Measurements from ENCODE around the gene KDM8. TPM values are rescaled to one million over a fixed set of nuclear protein-coding genes. Genes with fewer than 3 reads are reported as not detected.
"Not testable (repeated sequence)": the region's sequence is repeated elsewhere in the genome, so short reads cannot be mapped to it uniquely, and the experiment has no call there.

The KDM8 gene
- total RNA-seq, 3 donors from 2014 or later (not counting 1 experiment from before 2014, with no cell fraction given) = 11.4 to 17.9 (median 17.8) TPM

DNA sequence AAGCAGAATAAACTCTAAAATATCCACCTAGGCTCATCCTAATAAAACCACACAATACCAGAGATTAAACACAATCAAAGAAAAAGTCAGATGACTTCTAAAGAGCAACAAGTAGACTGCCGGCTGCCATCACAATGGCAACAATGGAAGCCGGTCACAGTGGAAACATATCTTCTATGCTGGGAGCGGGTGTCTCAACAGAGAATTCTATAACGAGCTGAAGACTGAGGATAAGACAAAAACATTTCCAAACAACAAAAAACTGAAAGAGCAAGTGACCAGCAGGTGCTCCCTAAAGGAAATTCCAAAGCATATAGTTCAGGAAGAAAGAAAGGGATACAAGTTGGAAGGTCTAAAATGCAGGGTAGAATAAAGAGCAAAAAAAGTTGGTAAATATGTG, 56.4 kb downstream of the KDM8 start:
- Histone ChIP-seq H3K4me1 (ENCODE audit: control insufficient read depth, insufficient read depth, low read length) (peaks cover under 1% of the 10 kb centered on the region), H3K27ac (ENCODE audit: low read length) (no peak overlapping the region), H3K27me3 (ENCODE audit: control insufficient read depth, insufficient read depth, low read length) (no peaks in the 10 kb centered on the region), H3K36me3 (ENCODE audit: control insufficient read depth, insufficient read depth, low read length) (peaks cover 23% of the 10 kb centered on the region), H3K4me3 (ENCODE audit: low read length) (no peak overlapping the region), H3K9me3 (ENCODE audit: control insufficient read depth, insufficient read depth, low read length) (no peaks in the 10 kb centered on the region)
- DNase-seq (no peak), ATAC-seq (no peak)
- TF ChIP-seq, protein P1, sequence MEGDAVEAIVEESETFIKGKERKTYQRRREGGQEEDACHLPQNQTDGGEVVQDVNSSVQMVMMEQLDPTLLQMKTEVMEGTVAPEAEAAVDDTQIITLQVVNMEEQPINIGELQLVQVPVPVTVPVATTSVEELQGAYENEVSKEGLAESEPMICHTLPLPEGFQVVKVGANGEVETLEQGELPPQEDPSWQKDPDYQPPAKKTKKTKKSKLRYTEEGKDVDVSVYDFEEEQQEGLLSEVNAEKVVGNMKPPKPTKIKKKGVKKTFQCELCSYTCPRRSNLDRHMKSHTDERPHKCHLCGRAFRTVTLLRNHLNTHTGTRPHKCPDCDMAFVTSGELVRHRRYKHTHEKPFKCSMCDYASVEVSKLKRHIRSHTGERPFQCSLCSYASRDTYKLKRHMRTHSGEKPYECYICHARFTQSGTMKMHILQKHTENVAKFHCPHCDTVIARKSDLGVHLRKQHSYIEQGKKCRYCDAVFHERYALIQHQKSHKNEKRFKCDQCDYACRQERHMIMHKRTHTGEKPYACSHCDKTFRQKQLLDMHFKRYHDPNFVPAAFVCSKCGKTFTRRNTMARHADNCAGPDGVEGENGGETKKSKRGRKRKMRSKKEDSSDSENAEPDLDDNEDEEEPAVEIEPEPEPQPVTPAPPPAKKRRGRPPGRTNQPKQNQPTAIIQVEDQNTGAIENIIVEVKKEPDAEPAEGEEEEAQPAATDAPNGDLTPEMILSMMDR (IDR thresholded peaks at IDR 0.05) = no peak
- H3K36me3 Mint-ChIP-seq = peaks cover 15% of the 10 kb centered on the region
- WGBS (ENCODE audit: insufficient coverage) = 100% methylated on average over 4 of the region's 4 CpGs
- H3K27me3 Mint-ChIP-seq (ENCODE audit: low read depth in 2 of 2) = no peaks in the 10 kb centered on the region
- intact Hi-C loops (cut with micrococcal nuclease) = no loop called here
- no peaks in the 10 kb centered on the region for H3K9me3 Mint-ChIP-seq
- no peak overlapping the region for H3K27ac Mint-ChIP-seq
- peaks cover 12 to 32% of the 10 kb centered on the region in 2 donors for H3K4me1 Mint-ChIP-seq
- no peak overlapping the region for H3K4me3 Mint-ChIP-seq

- WGBS (ENCODE audit: insufficient coverage) = 88% methylated on average over 2 of the region's 2 CpGs
- ATAC-seq; H3K27me3 Mint-ChIP-seq (ENCODE audit: low read depth in 2 of 2); H3K36me3 Mint-ChIP-seq; H3K36me3 ChIP-seq (ENCODE audit: control insufficient read depth, insufficient read depth, low read length); H3K27ac ChIP-seq (ENCODE audit: low read length); DNase-seq; H3K9me3 Mint-ChIP-seq; H3K4me1 ChIP-seq (ENCODE audit: control insufficient read depth, insufficient read depth, low read length); H3K9me3 ChIP-seq (ENCODE audit: control insufficient read depth, insufficient read depth, low read length); intact Hi-C loops (cut with micrococcal nuclease); H3K4me3 ChIP-seq (ENCODE audit: low read length); H3K27me3 ChIP-seq (ENCODE audit: control insufficient read depth, insufficient read depth, low read length); H3K4me3 Mint-ChIP-seq; H3K27ac Mint-ChIP-seq: not testable (repeated sequence)
- peaks cover 20 to 31% of the 10 kb centered on the region in 2 donors for H3K4me1 Mint-ChIP-seq
These were observed 59.6 kb downstream of the KDM8 start for GRCh38 chr16:27262904-27263423.

GRCh38 chr16:27264151-27264550, 60.8 kb downstream of the KDM8 start:
- intact Hi-C loops (cut with micrococcal nuclease) = no loop called here
- no peak overlapping the region for H3K27ac ChIP-seq (ENCODE audit: low read length)
- H3K4me3 Mint-ChIP-seq = no peak overlapping the region
- H3K4me1 ChIP-seq (ENCODE audit: control insufficient read depth, insufficient read depth, low read length) = peaks cover 13% of the 10 kb centered on the region
- TF ChIP-seq, protein P1 (IDR thresholded peaks at IDR 0.05) = no peak
- 87% methylated on average over 5 of the region's 6 CpGs for WGBS (ENCODE audit: insufficient coverage)
- H3K27ac Mint-ChIP-seq = peak overlapping the region in 1 of 2 donors; percentile 55
- H3K27me3 ChIP-seq (ENCODE audit: control insufficient read depth, insufficient read depth, low read length) = no peaks in the 10 kb centered on the region
- peaks cover 27 to 38% of the 10 kb centered on the region in 2 donors for H3K4me1 Mint-ChIP-seq
- no peaks in the 10 kb centered on the region for H3K9me3 ChIP-seq (ENCODE audit: control insufficient read depth, insufficient read depth, low read length)
- no peak overlapping the region for H3K4me3 ChIP-seq (ENCODE audit: low read length)
- no peak for ATAC-seq
- H3K36me3 Mint-ChIP-seq = no peaks in the 10 kb centered on the region
- no peaks in the 10 kb centered on the region for H3K27me3 Mint-ChIP-seq (ENCODE audit: low read depth in 2 of 2)
- no peaks in the 10 kb centered on the region for H3K9me3 Mint-ChIP-seq
- no peak for DNase-seq
- no peaks in the 10 kb centered on the region for H3K36me3 ChIP-seq (ENCODE audit: control insufficient read depth, insufficient read depth, low read length)

DNA sequence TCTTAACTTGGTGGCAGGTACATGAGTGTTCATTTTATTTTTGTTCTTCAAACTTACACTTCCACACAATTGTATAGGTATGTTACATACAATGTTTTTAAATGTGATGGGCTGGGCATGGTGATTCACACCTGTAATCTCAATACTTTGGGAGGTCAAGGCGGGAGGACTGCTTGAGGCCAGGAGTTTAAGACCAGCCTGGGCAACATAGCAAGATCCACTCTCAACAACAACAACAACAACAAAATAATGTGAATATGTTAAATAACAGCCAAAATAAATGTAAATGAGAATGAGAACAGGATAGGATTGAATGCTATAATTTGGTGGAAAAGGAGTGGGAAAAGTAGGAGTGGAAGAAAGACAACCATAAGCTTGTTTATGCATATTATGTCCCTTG, 62.7 kb downstream of the KDM8 start:
- Mint-ChIP-seq H3K4me3 (peak overlapping the region; percentile 1), H3K9me3 (no peaks in the 10 kb centered on the region), H3K4me1 (peaks cover 28 to 37% of the 10 kb centered on the region in 2 donors), H3K36me3 (no peaks in the 10 kb centered on the region), H3K27me3 (ENCODE audit: low read depth in 2 of 2) (no peaks in the 10 kb centered on the region), H3K27ac (peak overlapping the region; percentile 3 to 11)
- H3K27ac ChIP-seq (ENCODE audit: low read length) = no peak overlapping the region
- no CpG with 5 or more reads among the region's 1 CpG for WGBS (ENCODE audit: insufficient coverage)
- intact Hi-C loops (cut with micrococcal nuclease) = no loop called here
- no peaks in the 10 kb centered on the region for H3K27me3 ChIP-seq (ENCODE audit: control insufficient read depth, insufficient read depth, low read length)
- H3K9me3 ChIP-seq (ENCODE audit: control insufficient read depth, insufficient read depth, low read length) = no peaks in the 10 kb centered on the region
- H3K36me3 ChIP-seq (ENCODE audit: control insufficient read depth, insufficient read depth, low read length) = no peaks in the 10 kb centered on the region
- H3K4me3 ChIP-seq (ENCODE audit: low read length) = no peak overlapping the region
- ATAC-seq (no peak), DNase-seq (no peak)
- peaks cover 16% of the 10 kb centered on the region for H3K4me1 ChIP-seq (ENCODE audit: control insufficient read depth, insufficient read depth, low read length)
- TF ChIP-seq, protein P1 (IDR thresholded peaks at IDR 0.05) = no peak
